Measurements from ENCODE around the gene OSBPL10.

Gene OSBPL10

GRCh38 chr3:31839144-31839917 is 141.7 kb downstream of the OSBPL10 start:
- Histone ChIP-seq H3K9me2 (replicated peaks; ENCODE audit: low read depth, low read length) (no peaks in the 10 kb centered on the region), H3K36me3 (ENCODE audit: insufficient read depth, low read length) (no peaks in the 10 kb centered on the region), H3K4me3 (ENCODE audit: low read length, poor library complexity, severe bottlenecking) (no peak overlapping the region), H3K9me3 (ENCODE audit: insufficient read depth, low read depth, low read length) (no peaks in the 10 kb centered on the region), H3K4me1 (ENCODE audit: insufficient read depth, low read length, poor library complexity, severe bottlenecking) (no peaks in the 10 kb centered on the region), H3K27me3 (ENCODE audit: insufficient read depth, low read length, poor library complexity, severe bottlenecking) (no peaks in the 10 kb centered on the region), H4K20me1 (ENCODE audit: insufficient read depth, low read length, poor library complexity, severe bottlenecking) (no peaks in the 10 kb centered on the region), H2AFZ (ENCODE audit: low read length) (no peak overlapping the region), H3F3A (ENCODE audit: low read depth) (no peaks in the 10 kb centered on the region), H3K79me2 (ENCODE audit: insufficient read depth, low read length) (no peaks in the 10 kb centered on the region), H3K9ac (ENCODE audit: low read depth, low read length, poor library complexity, severe bottlenecking) (no peak overlapping the region), H3K4me2 (ENCODE audit: low read depth, low read length, poor library complexity, severe bottlenecking) (no peak overlapping the region)
- TF ChIP-seq CTCF (conservative IDR thresholded peaks at IDR 0.05; ENCODE audit: low read length) (no peak), EZH2phosphoT487 (IDR thresholded peaks at IDR 0.05; ENCODE audit: borderline replicate concordance) (no peak)

GRCh38 chr3:31836131-31837075 is 144.7 kb downstream of the OSBPL10 start:
- Histone ChIP-seq H3K4me1 (ENCODE audit: insufficient read depth, low read length, poor library complexity, severe bottlenecking) (no peaks in the 10 kb centered on the region), H3K9me2 (replicated peaks; ENCODE audit: low read depth, low read length) (no peaks in the 10 kb centered on the region), H3K79me2 (ENCODE audit: insufficient read depth, low read length) (no peaks in the 10 kb centered on the region), H3K9ac (ENCODE audit: low read depth, low read length, poor library complexity, severe bottlenecking) (no peak overlapping the region), H4K20me1 (ENCODE audit: insufficient read depth, low read length, poor library complexity, severe bottlenecking) (no peaks in the 10 kb centered on the region), H3K27me3 (ENCODE audit: insufficient read depth, low read length, poor library complexity, severe bottlenecking) (no peaks in the 10 kb centered on the region), H3K4me2 (ENCODE audit: low read depth, low read length, poor library complexity, severe bottlenecking) (no peak overlapping the region), H3F3A (ENCODE audit: low read depth) (no peaks in the 10 kb centered on the region), H3K36me3 (ENCODE audit: insufficient read depth, low read length) (no peaks in the 10 kb centered on the region), H2AFZ (ENCODE audit: low read length) (no peak overlapping the region), H3K4me3 (ENCODE audit: low read length, poor library complexity, severe bottlenecking) (no peak overlapping the region), H3K9me3 (ENCODE audit: insufficient read depth, low read depth, low read length) (no peaks in the 10 kb centered on the region)
- no peak for TF ChIP-seq CTCF (conservative IDR thresholded peaks at IDR 0.05; ENCODE audit: low read length)
- TF ChIP-seq EZH2phosphoT487 (IDR thresholded peaks at IDR 0.05; ENCODE audit: borderline replicate concordance), result no peak

GRCh38 chr3:31833391-31834190 is 147.5 kb downstream of the OSBPL10 start:
- H3K79me2 ChIP-seq (ENCODE audit: insufficient read depth, low read length), result no peaks in the 10 kb centered on the region
- no peaks in the 10 kb centered on the region for H3K9me3 ChIP-seq (ENCODE audit: insufficient read depth, low read depth, low read length)
- no peak overlapping the region for H3K4me3 ChIP-seq (ENCODE audit: low read length, poor library complexity, severe bottlenecking)

More at GRCh38 chr3:31833391-31834190, 147.5 kb downstream of the OSBPL10 start:
- H4K20me1 ChIP-seq (ENCODE audit: insufficient read depth, low read length, poor library complexity, severe bottlenecking), result no peaks in the 10 kb centered on the region
- no peak overlapping the region for H3K4me2 ChIP-seq (ENCODE audit: low read depth, low read length, poor library complexity, severe bottlenecking)
- H3K9me2 ChIP-seq (replicated peaks; ENCODE audit: low read depth, low read length), result no peaks in the 10 kb centered on the region
- no peaks in the 10 kb centered on the region for H3K36me3 ChIP-seq (ENCODE audit: insufficient read depth, low read length)
- no peak overlapping the region for H3K9ac ChIP-seq (ENCODE audit: low read depth, low read length, poor library complexity, severe bottlenecking)
- no peak overlapping the region for H2AFZ ChIP-seq (ENCODE audit: low read length)
- H3K27me3 ChIP-seq (ENCODE audit: insufficient read depth, low read length, poor library complexity, severe bottlenecking), result no peaks in the 10 kb centered on the region
- TF ChIP-seq CTCF (conservative IDR thresholded peaks at IDR 0.05; ENCODE audit: low read length) (no peak), EZH2phosphoT487 (IDR thresholded peaks at IDR 0.05; ENCODE audit: borderline replicate concordance) (no peak)
- no peaks in the 10 kb centered on the region for H3F3A ChIP-seq (ENCODE audit: low read depth)
- H3K4me1 ChIP-seq (ENCODE audit: insufficient read depth, low read length, poor library complexity, severe bottlenecking), result no peaks in the 10 kb centered on the region

Measured in Loucy (cell line).